H9 (cell line): Measurements from ENCODE around the gene KLC1. TPM values are rescaled to one million over a fixed set of nuclear protein-coding genes. Genes with fewer than 3 reads are reported as not detected.

Source experiments
- DNase-seq: peaks from one replicate; pipeline ENCODE4 v3.0.0-alpha.2; 2017
- H2AFZ ChIP-seq: one replicate; pipeline ENCODE4 v1.6.1; 2013; ENCODE audit warnings: mild to moderate bottlenecking, low read length, control low read depth, moderate library complexity
- H2AK5ac ChIP-seq: 2 replicates; pipeline ENCODE4 v1.6.1; 2013; ENCODE audit warnings: low read length, control low read depth, mixed read lengths; ENCODE audit not compliant: insufficient read length
- H2BK120ac ChIP-seq: one replicate; pipeline ENCODE4 v1.6.1; 2013; ENCODE audit warnings: low read depth, mild to moderate bottlenecking, low read length, control low read depth, inconsistent platforms; ENCODE audit not compliant: poor library complexity, severe bottlenecking
- H2BK12ac ChIP-seq: 2 replicates; pipeline ENCODE4 v1.6.1; 2013; ENCODE audit warnings: low read length, control low read depth, mixed read lengths, low read depth; ENCODE audit not compliant: insufficient read length
- H2BK15ac ChIP-seq: 2 replicates; pipeline ENCODE4 v1.6.1; 2013; ENCODE audit warnings: low read depth, low read length, control low read depth
- H2BK20ac ChIP-seq: one replicate; pipeline ENCODE4 v1.6.1; 2013; ENCODE audit warnings: low read depth, mild to moderate bottlenecking, low read length, control low read depth, inconsistent platforms; ENCODE audit not compliant: poor library complexity, severe bottlenecking
- H2BK5ac ChIP-seq: 2 replicates; pipeline ENCODE4 v1.6.1; 2013; ENCODE audit warnings: low read length, control low read depth, mixed read lengths; ENCODE audit not compliant: insufficient read length
- H3K14ac ChIP-seq: 2 replicates; pipeline ENCODE4 v1.6.1; 2013; ENCODE audit warnings: low read length, control low read depth; ENCODE audit not compliant: insufficient read depth
- H3K18ac ChIP-seq: 2 replicates; pipeline ENCODE4 v1.6.1; 2013; ENCODE audit warnings: low read depth, mild to moderate bottlenecking, mixed read lengths, low read length, control low read depth; ENCODE audit not compliant: insufficient read length
- H3K23ac ChIP-seq: 2 replicates; pipeline ENCODE4 v1.6.1; 2013; ENCODE audit warnings: low read length, control low read depth, mixed read lengths, low read depth; ENCODE audit not compliant: insufficient read length
- H3K23me2 ChIP-seq: 2 replicates; pipeline ENCODE4 v1.6.1; 2013; ENCODE audit warnings: low read depth, mild to moderate bottlenecking, mixed read lengths, low read length, control low read depth; ENCODE audit not compliant: insufficient read length, poor library complexity, severe bottlenecking
- H3K27ac ChIP-seq: 2 replicates; pipeline ENCODE4 v1.5.1; 2013; ENCODE audit warnings: low read length, control low read depth, mixed read lengths, low read depth; ENCODE audit not compliant: insufficient read length
- H3K27me3 ChIP-seq: 2 replicates; pipeline ENCODE4 v1.6.1; 2013; ENCODE audit warnings: low read length, control low read depth, inconsistent platforms; ENCODE audit not compliant: insufficient read depth
- H3K4ac ChIP-seq: 2 replicates; pipeline ENCODE4 v1.6.1; 2013; ENCODE audit warnings: low read depth, mild to moderate bottlenecking, control low read depth, inconsistent platforms, low read length, moderate library complexity
- H3K4me1 ChIP-seq: 2 replicates; pipeline ENCODE4 v1.6.1; 2013; ENCODE audit warnings: low read length, control low read depth, inconsistent platforms; ENCODE audit not compliant: insufficient read depth
- H3K4me2 ChIP-seq: 2 replicates; pipeline ENCODE4 v1.6.1; 2013; ENCODE audit warnings: low read length, control low read depth, mixed read lengths; ENCODE audit not compliant: insufficient read length, insufficient read depth
- H3K56ac ChIP-seq: 2 replicates; pipeline ENCODE4 v1.6.1; 2013; ENCODE audit warnings: low read depth, mild to moderate bottlenecking, mixed read lengths, low read length, control low read depth; ENCODE audit not compliant: insufficient read length
- H3K79me1 ChIP-seq: 2 replicates; pipeline ENCODE4 v1.6.1; 2013; ENCODE audit warnings: low read depth, mild to moderate bottlenecking, moderate library complexity, low read length, control low read depth, inconsistent platforms; ENCODE audit not compliant: insufficient read depth, poor library complexity, severe bottlenecking
- H3K79me2 ChIP-seq: 2 replicates; pipeline ENCODE4 v1.6.1; 2013; ENCODE audit warnings: low read length, control low read depth, inconsistent platforms; ENCODE audit not compliant: insufficient read depth
- H3K9ac ChIP-seq: 2 replicates; pipeline ENCODE4 v1.6.1; 2013; ENCODE audit warnings: low read length, control low read depth, mixed read lengths; ENCODE audit not compliant: insufficient read length; ENCODE audit errors: extremely low read depth
- H3K9me3 ChIP-seq: one replicate; pipeline ENCODE4 v1.6.1; 2013; ENCODE audit warnings: low read depth, low read length, inconsistent platforms; ENCODE audit not compliant: control insufficient read depth
- H3T11ph ChIP-seq: one replicate; pipeline ENCODE4 v1.6.1; 2013; ENCODE audit warnings: mild to moderate bottlenecking, low read length, control low read depth, inconsistent platforms
- H4K20me1 ChIP-seq: one replicate; pipeline ENCODE4 v1.6.1; 2013; ENCODE audit not compliant: control insufficient read depth, insufficient read length, insufficient read depth
- H4K5ac ChIP-seq: 2 replicates; pipeline ENCODE4 v1.6.1; 2013; ENCODE audit warnings: low read depth, mild to moderate bottlenecking, mixed read lengths, low read length, control low read depth; ENCODE audit not compliant: insufficient read length
- H4K8ac ChIP-seq: replicated peaks from 2 replicates; pipeline ENCODE4 v1.6.1; 2013; ENCODE audit warnings: low read length, control low read depth, mixed read lengths, low read depth; ENCODE audit not compliant: insufficient read length
- H4K91ac ChIP-seq: 2 replicates; pipeline ENCODE4 v1.6.1; 2013; ENCODE audit warnings: low read depth, mild to moderate bottlenecking, moderate library complexity, mixed read lengths, low read length, control low read depth; ENCODE audit not compliant: insufficient read length
- H3K27ac Mint-ChIP-seq, 3 experiments: 2 replicates in 2 of 3; 3 replicates in 1 of 3; pipeline ENCODE4 v1.8.0; 2020 to 2021; ENCODE audit warnings: mixed read lengths in 3 of 3, mild to moderate bottlenecking in 1 of 3, moderate library complexity in 1 of 3
- H3K27me3 Mint-ChIP-seq: 2 replicates; pipeline ENCODE4 v1.8.0; 2021; ENCODE audit warnings: low read depth, mild to moderate bottlenecking, moderate library complexity, mixed read lengths
- H3K36me3 Mint-ChIP-seq, 3 experiments: 2 replicates in 2 of 3; 3 replicates in 1 of 3; pipeline ENCODE4 v1.8.0; 2020 to 2021; ENCODE audit warnings: low read depth in 3 of 3, mixed read lengths in 3 of 3; ENCODE audit not compliant: insufficient read depth in 1 of 3
- H3K4me1 Mint-ChIP-seq, 2 experiments: 2 replicates each; pipeline ENCODE4 v1.8.0; 2020; ENCODE audit warnings: mixed read lengths in 2 of 2
- H3K4me3 Mint-ChIP-seq, 2 experiments: 2 replicates in 1 of 2; 3 replicates in 1 of 2; pipeline ENCODE4 v1.8.0; 2020 to 2021; ENCODE audit warnings: mild to moderate bottlenecking in 2 of 2, mixed read lengths in 2 of 2, moderate library complexity in 1 of 2
- H3K9me3 Mint-ChIP-seq, 2 experiments: 2 replicates in 1 of 2; 3 replicates in 1 of 2; pipeline ENCODE4 v1.8.0; 2020; ENCODE audit warnings: mild to moderate bottlenecking in 2 of 2, mixed read lengths in 2 of 2, moderate library complexity in 1 of 2
- CTCF ChIP-seq: fragments of 200-600 bp; sonication (generic); conservative IDR thresholded peaks from 3 replicates; pipeline ENCODE4 v1.8.0; 2021; ENCODE audit warnings: antibody characterized with exemption, mild to moderate bottlenecking
- WGBS: extraction: QIAGEN DNeasy Blood & Tissue Kit; methylation state at CpG from one replicate; pipeline ENCODE4 v1.1.7; 2013; ENCODE audit warnings: missing lambda C conversion rate, low lambda C conversion rate, mixed read lengths; ENCODE audit not compliant: insufficient read length; ENCODE audit errors: extremely low coverage; 5-methylcytosine and 5-hydroxymethylcytosine counted together
- total RNA-seq: library from RNA; stranded (reverse); gene quantifications from 2 replicates; pipeline ENCODE4 v1.2.1, GENCODE V29; 2021

The KLC1 gene
- total RNA-seq, 1 experiment from 2014 or later, result 143 TPM

GRCh38 chr14:103657471-103657870, 28.5 kb downstream of the KLC1 start:
- TF ChIP-seq CTCF, result no peak
- no peak overlapping the region for H3K4ac ChIP-seq
- Mint-ChIP-seq H3K4me3 (no peak overlapping the region), H3K4me1 (no peaks in the 10 kb centered on the region), H3K27me3 (no peaks in the 10 kb centered on the region), H3K27ac (peak overlapping the region in 1 of 3 experiments; percentile 53; a peak in 1 of 7 replicates), H3K9me3 (no peaks in the 10 kb centered on the region), H3K36me3 (peaks cover 36 to 73% (median 70%) of the 10 kb centered on the region in 3 experiments)
- no peaks in the 10 kb centered on the region for H4K20me1 ChIP-seq
- no peaks in the 10 kb centered on the region for H3K23me2 ChIP-seq
- H2BK20ac ChIP-seq, result no peak overlapping the region
- no peak overlapping the region for H2BK5ac ChIP-seq
- H3K14ac ChIP-seq, result no peak overlapping the region
- H3K79me2 ChIP-seq, result no peaks in the 10 kb centered on the region
- H3T11ph ChIP-seq, result no peak overlapping the region
- no peaks in the 10 kb centered on the region for H3K27me3 ChIP-seq
- H2AK5ac ChIP-seq, result no peak overlapping the region
- H2BK12ac ChIP-seq, result no peak overlapping the region
- no peak overlapping the region for H3K9ac ChIP-seq
- H3K4me2 ChIP-seq, result no peak overlapping the region
- H3K23ac ChIP-seq, result no peak overlapping the region
- no CpG with 5 or more reads among the region's 13 CpGs for WGBS
- H3K4me1 ChIP-seq, result no peaks in the 10 kb centered on the region
- DNase-seq, result no peak
- H3K27ac ChIP-seq, result no peak overlapping the region
- no peak overlapping the region for H2BK15ac ChIP-seq
- H4K5ac ChIP-seq, result no peak overlapping the region
- no peaks in the 10 kb centered on the region for H3K9me3 ChIP-seq
- H4K8ac ChIP-seq, result no peak overlapping the region
- no peak overlapping the region for H2AFZ ChIP-seq
- no peak overlapping the region for H4K91ac ChIP-seq
- H3K79me1 ChIP-seq, result no peaks in the 10 kb centered on the region
- no peak overlapping the region for H3K56ac ChIP-seq
- H3K18ac ChIP-seq, result no peak overlapping the region
- no peak overlapping the region for H2BK120ac ChIP-seq
